NCI-H345 treated with DMSO at 0.1 percent for 48 hours (cell line): ENCODE data around the gene NFRKB.
"Not testable (repeated sequence)": the region's sequence is repeated elsewhere in the genome, so short reads cannot be mapped to it uniquely, and the experiment has no call there.

ENCODE experiments used
- DNase-seq: peaks from one replicate; lab custom pipeline; 2025; ENCODE audit not compliant: unreplicated experiment; lab: John Stamatoyannopoulos, UW

NFRKB gene

DNA sequence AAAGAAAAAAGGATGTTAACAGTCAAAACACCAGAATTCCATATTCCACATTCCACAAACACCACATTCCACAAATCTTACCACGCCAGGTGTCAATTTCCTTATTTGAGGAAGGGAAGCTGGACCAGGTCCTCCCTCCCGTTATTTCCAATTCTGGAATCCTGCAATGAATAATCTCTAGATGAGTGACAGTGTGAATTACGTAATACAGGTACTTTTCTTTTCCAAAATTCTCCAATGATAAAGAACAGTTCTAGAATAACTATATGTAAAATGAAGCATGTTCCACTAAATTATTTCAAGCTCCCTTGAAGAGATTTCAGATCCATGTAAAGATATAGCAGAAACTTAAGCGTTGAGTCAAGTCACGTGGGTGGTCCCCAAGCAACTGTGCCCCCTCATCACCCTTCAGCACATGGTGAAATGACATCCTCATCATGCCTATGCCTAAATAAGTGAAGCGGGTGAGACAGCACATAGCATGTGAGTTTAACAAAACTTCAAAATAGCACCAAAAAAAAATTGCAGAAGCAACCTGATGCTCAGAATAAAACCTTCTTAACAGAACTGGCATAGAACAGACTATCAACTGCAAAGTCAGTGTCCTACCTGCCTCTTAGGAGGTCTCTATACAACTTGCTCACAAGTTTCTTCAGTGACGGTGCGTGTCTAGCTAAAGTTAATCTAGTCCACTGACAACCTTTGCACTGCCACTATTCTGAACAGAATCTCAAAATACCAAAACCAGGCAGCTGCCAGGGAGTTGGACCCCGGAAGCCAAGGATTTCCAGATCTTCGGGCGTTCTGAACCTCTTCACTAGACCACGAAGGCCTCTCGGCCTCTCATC is 876 bp downstream of the NFRKB start:
- no peak for DNase-seq

DNA sequence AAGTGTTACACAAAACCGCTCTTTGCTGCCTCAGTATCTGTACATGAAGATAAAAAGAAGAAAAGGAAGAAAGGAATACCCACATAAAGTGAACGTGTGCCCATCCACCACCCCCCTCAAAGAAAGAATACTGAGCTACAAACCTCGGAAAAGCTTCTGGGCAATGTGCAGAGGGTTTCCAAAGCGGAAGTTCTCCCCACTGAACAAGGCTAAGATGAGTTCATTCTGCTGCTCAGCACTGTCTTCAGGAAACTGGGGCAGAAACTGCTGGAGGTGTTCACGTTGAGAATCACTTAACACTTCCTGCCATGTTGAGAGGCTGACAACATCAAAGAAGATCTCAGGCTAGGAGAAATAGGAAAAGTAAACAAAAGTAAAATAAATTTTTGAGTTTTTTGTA is 6.9 kb downstream of the NFRKB start:
- no peak for DNase-seq

DNA sequence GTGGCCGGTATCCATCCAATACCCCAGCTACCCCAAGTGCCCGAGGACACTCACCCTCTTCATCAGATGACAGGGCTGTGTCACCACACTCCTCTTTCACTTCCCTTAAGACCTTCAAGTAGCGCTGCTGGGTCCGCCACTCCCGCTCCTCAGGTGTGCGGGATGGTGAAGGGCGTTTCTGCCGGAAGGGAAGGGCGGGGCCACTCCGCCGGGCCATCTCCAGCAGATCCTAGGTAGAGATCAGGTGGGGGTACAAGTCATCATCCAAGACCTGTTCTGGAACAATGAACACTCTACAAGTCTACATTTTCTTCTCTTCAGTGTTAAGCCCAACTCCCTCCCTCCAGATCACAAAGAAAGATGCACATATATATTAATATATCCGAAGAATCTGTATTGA is 10.0 kb downstream of the NFRKB start:
- no peak for DNase-seq

DNA sequence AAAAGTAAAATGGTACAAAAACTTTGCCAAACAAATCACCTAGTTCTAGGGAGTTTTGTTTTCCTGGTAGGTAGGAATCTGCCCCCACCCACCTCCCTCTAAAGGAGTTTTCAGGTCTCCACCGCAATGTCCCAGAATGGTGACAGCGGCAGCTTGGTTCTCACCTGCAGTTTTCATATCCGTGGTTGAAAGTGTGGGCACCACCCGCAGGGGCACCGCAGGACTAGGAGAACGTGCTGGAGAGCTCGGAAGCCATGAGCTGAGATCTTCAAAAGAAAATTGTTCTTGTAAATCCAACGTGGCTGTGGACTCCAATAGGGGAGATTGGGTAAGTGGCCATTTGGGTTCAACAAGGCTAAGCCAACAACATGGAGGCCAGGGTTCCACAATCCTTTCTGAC is 10.8 kb downstream of the NFRKB start:
- DNase-seq: no peak

DNA sequence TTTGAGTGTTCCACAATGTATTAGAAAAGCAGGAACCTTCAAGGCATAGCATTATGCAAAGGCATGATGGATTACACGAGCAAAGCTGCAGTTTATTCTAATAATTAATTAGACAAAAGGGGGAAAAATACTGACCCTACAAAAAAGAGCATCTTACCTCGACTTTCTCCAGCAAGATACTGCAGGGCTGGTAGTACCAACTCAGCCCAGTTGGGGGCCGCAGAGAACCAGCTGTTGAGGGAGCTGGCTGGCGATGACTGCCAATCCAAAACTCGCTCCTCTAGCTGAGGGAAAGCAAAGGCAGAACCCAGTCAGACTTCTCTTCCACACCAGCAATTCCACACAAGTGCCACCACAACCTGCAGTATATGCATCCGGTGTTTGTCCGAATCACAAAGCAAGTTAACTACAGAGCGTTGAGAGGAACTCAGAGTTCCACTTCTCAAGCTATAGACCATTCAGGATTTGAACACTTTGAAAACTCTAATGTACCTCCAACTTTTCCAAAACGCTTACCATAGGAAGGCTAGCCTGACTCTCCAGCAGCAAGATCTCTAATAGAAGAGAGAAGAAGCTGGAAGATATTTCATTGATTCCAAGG is 13.7 kb downstream of the NFRKB start:
- no peak for DNase-seq

GRCh38 chr11:129880311-129880710 is 15.1 kb downstream of the NFRKB start:
- no peak for DNase-seq

- no peak for DNase-seq
Observed at GRCh38 chr11:129871914-129872313, 23.5 kb downstream of the NFRKB start.

DNA sequence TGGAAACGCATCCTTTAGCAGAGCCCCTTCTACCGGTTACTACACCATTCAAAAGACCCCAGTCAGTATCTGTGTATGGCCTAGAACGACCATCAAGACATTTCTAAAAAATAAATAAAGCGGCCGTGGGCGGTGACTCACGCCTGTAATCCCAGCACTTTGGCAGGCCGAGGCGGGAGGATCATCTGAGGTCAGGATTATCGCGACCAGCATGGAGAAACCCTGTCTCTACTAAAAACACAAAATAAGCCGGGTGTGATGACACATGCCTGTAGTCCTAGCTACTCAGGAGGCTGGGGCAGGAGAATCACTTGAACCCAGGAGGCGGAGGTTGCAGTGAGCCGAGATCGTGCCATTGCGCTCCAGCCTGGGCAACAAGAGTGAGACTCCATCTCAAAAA is 26.8 kb downstream of the NFRKB start:
- DNase-seq: not testable (repeated sequence)

GRCh38 chr11:129866311-129866710 is 29.1 kb downstream of the NFRKB start:
- no peak for DNase-seq

GRCh38 chr11:129865701-129866100 is 29.7 kb downstream of the NFRKB start:
- no peak for DNase-seq

GRCh38 chr11:129864811-129865210 is 30.6 kb downstream of the NFRKB start:
- no peak for DNase-seq

DNA sequence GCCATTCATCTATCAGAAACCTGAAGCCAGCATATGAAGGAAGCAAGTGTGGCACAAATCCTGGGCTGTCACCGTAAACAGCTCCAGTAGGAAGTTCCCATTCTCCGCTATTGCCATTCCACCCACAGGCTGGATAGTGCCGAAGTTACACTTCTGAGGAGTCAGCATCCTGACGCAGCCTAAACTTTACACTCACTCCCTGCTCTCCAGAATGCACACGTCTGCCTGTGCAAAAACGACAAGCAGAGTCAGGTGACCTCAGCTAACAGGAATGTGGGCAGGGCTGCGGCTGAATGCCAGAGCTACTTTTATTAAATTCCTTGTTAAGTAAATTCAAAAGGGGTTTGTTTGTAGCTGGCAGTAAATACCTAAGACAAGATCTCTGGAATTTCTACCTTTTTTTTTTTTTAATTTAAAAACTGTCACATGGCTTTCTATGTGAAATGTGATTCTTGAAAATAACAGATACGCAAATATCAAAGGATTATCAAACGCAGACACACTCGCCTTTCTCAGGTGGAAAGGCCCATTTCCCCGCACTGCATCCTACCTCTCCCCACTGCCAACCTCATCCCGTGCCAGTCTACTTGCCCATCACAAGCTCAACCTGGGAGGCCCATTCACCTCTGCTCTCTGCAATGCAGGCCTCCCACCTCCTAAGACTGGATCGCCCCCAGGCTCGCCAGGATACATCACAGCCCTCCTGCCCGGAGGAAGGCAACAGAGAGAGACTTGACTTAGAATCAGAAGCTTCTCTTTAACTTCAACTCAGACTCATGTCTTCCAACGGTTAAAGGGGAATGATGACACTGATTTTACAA is 33.5 kb downstream of the NFRKB start:
- no peak for DNase-seq

- no peak for DNase-seq
Observed at GRCh38 chr11:129856036-129856435, 39.3 kb downstream of the NFRKB start.

GRCh38 chr11:129855086-129855485 is 40.3 kb downstream of the NFRKB start:
- no peak for DNase-seq

GRCh38 chr11:129854232-129854805 is 41.1 kb downstream of the NFRKB start:
- DNase-seq: peak; percentile 49

GRCh38 chr11:129853518-129854231 is 41.7 kb downstream of the NFRKB start:
- DNase-seq: peak; percentile 95

DNA sequence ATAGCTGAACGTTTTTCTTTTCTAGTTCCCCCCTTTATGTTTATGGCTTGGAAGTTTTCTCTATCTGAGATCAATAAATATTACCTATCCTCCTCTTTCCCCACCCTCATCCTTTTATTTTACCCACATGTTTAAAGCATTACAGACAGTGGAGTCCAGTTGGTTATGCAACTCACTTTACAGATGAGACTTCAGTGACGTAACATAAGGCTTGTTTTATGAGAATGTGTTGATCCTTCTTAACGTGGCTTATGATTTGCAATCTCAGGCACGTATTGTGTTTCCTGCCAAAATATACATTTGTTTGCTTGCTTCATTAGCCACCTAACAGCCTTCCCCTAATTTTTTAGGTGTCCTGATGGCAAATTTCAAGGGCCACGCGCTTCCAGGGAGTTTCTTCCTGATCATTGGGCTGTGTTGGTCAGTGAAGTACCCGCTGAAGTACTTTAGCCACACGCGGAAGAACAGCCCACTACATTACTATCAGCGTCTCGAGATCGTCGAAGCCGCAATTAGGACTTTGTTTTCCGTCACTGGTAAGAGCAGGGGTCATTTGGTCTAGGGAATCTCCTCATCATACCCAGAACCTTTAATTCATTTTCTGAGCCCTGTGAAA is 43.1 kb downstream of the NFRKB start:
- DNase-seq: no peak

GRCh38 chr11:129849447-129850130 is 45.8 kb downstream of the NFRKB start:
- no peak for DNase-seq

GRCh38 chr11:129847361-129847760 is 48.0 kb downstream of the NFRKB start:
- not testable (repeated sequence) for DNase-seq
